Mesothelial cell of epicardium (in vitro differentiated cells): Measurements from ENCODE around the gene HOXC11. TPM values are rescaled to one million over a fixed set of nuclear protein-coding genes. Genes with fewer than 3 reads are reported as not detected.

Experiments used
- DNase-seq, 2 experiments: peaks; one replicate each; pipeline ENCODE4 v3.0.0; 2021; ENCODE audit warnings: low spot score in 2 of 2; ENCODE audit not compliant: unreplicated experiment in 2 of 2
- H3K27ac Mint-ChIP-seq: 2 replicates; pipeline ENCODE4 v1.8.0; 2021; ENCODE audit warnings: mixed read lengths
- H3K27me3 Mint-ChIP-seq: 2 replicates; pipeline ENCODE4 v1.8.0; 2021; ENCODE audit warnings: low read depth, mixed read lengths
- H3K36me3 Mint-ChIP-seq: 2 replicates; pipeline ENCODE4 v1.8.0; 2021; ENCODE audit warnings: mixed read lengths
- H3K4me1 Mint-ChIP-seq: 2 replicates; pipeline ENCODE4 v1.8.0; 2021; ENCODE audit warnings: mixed read lengths
- H3K4me3 Mint-ChIP-seq: 2 replicates; pipeline ENCODE4 v1.8.0; 2021; ENCODE audit warnings: mild to moderate bottlenecking, moderate library complexity, mixed read lengths
- H3K9me3 Mint-ChIP-seq: 2 replicates; pipeline ENCODE4 v1.8.0; 2021; ENCODE audit warnings: mixed read lengths
- CTCF ChIP-seq: fragments of 200-600 bp; sonication (generic); IDR thresholded peaks from one replicate; pipeline ENCODE4 v1.5.0; 2021; ENCODE audit warnings: antibody characterized with exemption; ENCODE audit not compliant: unreplicated experiment
- total RNA-seq: library from RNA; stranded (reverse); gene quantifications from 3 replicates; pipeline ENCODE4 v1.2.1, GENCODE V29; 2021

The HOXC11 gene
- total RNA-seq, 1 donor from 2014 or later: 0.60 TPM

DNA sequence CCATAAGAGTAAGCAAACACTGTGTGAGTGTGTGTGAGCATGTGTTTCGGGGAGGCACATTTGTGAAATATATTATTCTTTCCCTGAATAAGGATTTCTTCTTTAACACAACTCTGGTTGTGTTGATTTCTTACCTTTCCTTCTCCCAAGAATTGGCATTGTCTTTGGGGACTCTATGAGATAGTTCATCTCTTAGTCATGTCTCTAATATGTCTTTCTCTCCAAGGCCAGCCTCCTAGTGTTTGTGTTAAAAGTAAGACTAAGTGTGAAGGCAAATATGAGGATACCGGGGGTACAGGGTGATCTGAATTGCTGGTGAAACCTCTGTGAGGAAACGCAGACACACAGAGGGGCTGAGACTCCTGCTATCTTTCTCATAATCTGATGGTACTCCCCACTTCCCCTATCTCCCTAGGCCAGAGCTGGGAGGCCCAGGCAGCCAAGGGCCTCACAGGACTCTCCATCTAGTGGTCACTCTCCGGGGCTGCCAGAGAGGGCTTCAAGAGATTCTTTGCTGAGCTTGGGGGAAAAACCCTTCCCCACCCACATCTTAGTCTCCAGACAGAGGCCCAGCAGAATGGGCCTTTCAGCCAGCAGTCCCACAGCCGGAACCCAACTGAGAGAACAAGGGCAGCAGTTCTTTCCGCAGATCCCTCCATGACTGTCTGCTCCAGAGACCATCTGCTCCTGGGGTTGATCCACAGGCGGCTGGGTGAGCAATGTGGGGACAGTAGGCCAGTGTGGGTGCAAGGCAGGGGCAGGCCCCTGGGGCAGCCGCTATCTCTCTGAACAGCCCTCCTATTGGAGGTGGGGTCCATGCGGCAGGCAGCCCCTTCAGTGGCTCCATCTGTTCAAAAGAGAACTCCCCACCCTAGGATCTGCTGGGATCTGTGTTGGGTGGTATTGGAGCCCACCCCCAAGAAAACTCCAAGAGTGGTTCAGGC lies 24.0 kb upstream of the HOXC11 start:
- no peak overlapping the region for H3K4me3 Mint-ChIP-seq
- DNase-seq: no peak
- peaks cover 100% of the 10 kb centered on the region for H3K27me3 Mint-ChIP-seq
- H3K4me1 Mint-ChIP-seq: peaks cover 12% of the 10 kb centered on the region
- H3K9me3 Mint-ChIP-seq: no peaks in the 10 kb centered on the region
- no peak for TF ChIP-seq CTCF
- no peak overlapping the region for H3K27ac Mint-ChIP-seq
- no peaks in the 10 kb centered on the region for H3K36me3 Mint-ChIP-seq

- Mint-ChIP-seq H3K27ac (no peak overlapping the region), H3K36me3 (no peaks in the 10 kb centered on the region), H3K4me3 (no peak overlapping the region), H3K4me1 (peaks cover 12% of the 10 kb centered on the region), H3K9me3 (no peaks in the 10 kb centered on the region), H3K27me3 (peaks cover 100% of the 10 kb centered on the region)
- no peak for DNase-seq
- no peak for TF ChIP-seq CTCF
These were observed 23.1 kb upstream of the HOXC11 start for GRCh38 chr12:53949631-53950436.

DNA sequence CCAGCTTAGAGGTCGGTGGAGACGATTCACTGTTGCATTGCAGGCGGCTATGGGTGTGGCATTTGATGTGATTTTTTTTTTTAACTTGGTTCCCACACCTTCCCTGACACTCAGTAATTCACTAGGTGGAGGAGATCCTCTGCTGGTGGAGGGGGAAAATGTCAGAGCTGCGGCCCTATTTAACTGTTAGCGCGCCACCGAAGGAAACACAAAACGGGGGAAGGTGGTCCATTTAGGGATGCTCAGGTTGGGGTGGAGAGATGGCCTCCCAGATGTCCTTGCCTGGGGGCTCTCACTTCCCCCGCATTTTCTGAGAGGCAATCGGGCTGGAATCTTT lies 22.5 kb upstream of the HOXC11 start:
- TF ChIP-seq CTCF: no peak
- peaks cover 12% of the 10 kb centered on the region for H3K4me1 Mint-ChIP-seq
- H3K9me3 Mint-ChIP-seq: no peaks in the 10 kb centered on the region
- H3K27me3 Mint-ChIP-seq: peaks cover 98% of the 10 kb centered on the region
- no peak overlapping the region for H3K27ac Mint-ChIP-seq
- DNase-seq: no peak
- no peaks in the 10 kb centered on the region for H3K36me3 Mint-ChIP-seq
- H3K4me3 Mint-ChIP-seq: no peak overlapping the region

GRCh38 chr12:53950789-53951576 lies 21.9 kb upstream of the HOXC11 start:
- Mint-ChIP-seq H3K4me3 (no peak overlapping the region), H3K27me3 (peaks cover 98% of the 10 kb centered on the region), H3K36me3 (no peaks in the 10 kb centered on the region), H3K27ac (no peak overlapping the region), H3K4me1 (peaks cover 14% of the 10 kb centered on the region), H3K9me3 (no peaks in the 10 kb centered on the region)
- no peak for TF ChIP-seq CTCF
- no peak for DNase-seq

GRCh38 chr12:53951577-53952334 lies 21.2 kb upstream of the HOXC11 start:
- peaks cover 98% of the 10 kb centered on the region for H3K27me3 Mint-ChIP-seq
- no peak overlapping the region for H3K27ac Mint-ChIP-seq
- no peaks in the 10 kb centered on the region for H3K36me3 Mint-ChIP-seq

More at GRCh38 chr12:53951577-53952334, 21.2 kb upstream of the HOXC11 start:
- Mint-ChIP-seq H3K9me3 (no peaks in the 10 kb centered on the region), H3K4me1 (peaks cover 14% of the 10 kb centered on the region), H3K4me3 (no peak overlapping the region)
- TF ChIP-seq CTCF: no peak
- DNase-seq: no peak
